Measurements from ENCODE around the gene DVL1. TPM values are rescaled to one million over a fixed set of nuclear protein-coding genes. Genes with fewer than 3 reads are reported as not detected.
A peak's percentile ranks its signal among the peaks of the same experiment; 100 is the strongest.

Gene DVL1
- total RNA-seq, 2 donors from 2014 or later = 66.2 to 101 TPM

DNA sequence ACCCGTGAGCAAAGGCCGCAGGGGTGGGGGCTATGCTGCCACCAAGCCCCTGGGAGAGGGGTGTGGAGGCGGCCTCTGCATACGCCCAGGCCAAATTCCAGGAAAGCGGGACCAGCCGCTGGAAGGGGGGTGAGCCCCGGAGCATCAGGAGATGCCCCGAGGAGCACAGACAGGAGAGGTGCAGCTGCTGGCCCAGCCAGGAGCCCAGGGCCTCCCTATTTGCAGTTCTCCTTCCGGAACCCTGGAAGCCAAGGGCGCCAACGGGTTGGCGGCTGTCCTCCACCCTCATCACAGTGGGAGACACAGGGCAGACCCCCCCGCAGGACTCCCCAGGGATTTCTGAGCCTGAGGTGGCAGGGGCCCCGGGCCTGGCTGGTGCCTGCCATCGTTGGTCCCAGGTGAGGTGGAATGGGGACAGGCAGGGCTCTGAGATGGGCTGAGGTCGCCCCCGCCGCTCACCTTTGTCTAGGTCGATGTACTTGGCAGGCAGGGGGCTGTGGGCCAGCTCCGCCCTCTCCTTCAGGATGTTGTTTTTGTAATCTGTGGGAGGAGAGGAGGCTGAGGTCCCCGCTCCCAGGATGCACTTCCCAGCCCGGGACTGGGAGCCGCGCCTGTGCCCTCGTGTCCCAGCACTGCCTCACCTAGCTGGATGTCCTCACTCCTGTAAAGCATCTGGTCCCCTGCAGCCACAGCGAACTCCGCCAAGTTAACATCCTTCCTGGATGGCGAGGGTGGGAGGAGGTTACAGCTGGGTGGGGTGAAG lies 4.4 kb upstream of the DVL1 start:
- Histone ChIP-seq H3K27me3 (replicated peaks; ENCODE audit: insufficient read depth) (no peaks in the 10 kb centered on the region), H3K36me3 (peaks cover 12% of the 10 kb centered on the region), H3K4me1 (ENCODE audit: control insufficient read depth in 1 of 2, low read depth in 2 of 2) (peaks cover 14 to 52% of the 10 kb centered on the region in 2 donors), H3K9me3 (no peaks in the 10 kb centered on the region), H3K4me3 (no peak overlapping the region), H3K27ac (peak overlapping the region in 1 of 2 donors; percentile 17)
- no peak for ATAC-seq (ENCODE audit: insufficient number of reproducible peaks, low FRiP score, low read depth)
- TF ChIP-seq, protein P1, sequence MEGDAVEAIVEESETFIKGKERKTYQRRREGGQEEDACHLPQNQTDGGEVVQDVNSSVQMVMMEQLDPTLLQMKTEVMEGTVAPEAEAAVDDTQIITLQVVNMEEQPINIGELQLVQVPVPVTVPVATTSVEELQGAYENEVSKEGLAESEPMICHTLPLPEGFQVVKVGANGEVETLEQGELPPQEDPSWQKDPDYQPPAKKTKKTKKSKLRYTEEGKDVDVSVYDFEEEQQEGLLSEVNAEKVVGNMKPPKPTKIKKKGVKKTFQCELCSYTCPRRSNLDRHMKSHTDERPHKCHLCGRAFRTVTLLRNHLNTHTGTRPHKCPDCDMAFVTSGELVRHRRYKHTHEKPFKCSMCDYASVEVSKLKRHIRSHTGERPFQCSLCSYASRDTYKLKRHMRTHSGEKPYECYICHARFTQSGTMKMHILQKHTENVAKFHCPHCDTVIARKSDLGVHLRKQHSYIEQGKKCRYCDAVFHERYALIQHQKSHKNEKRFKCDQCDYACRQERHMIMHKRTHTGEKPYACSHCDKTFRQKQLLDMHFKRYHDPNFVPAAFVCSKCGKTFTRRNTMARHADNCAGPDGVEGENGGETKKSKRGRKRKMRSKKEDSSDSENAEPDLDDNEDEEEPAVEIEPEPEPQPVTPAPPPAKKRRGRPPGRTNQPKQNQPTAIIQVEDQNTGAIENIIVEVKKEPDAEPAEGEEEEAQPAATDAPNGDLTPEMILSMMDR (IDR thresholded peaks at IDR 0.05) = no peak
- no peak for DNase-seq (ENCODE audit: low spot score)

DNA sequence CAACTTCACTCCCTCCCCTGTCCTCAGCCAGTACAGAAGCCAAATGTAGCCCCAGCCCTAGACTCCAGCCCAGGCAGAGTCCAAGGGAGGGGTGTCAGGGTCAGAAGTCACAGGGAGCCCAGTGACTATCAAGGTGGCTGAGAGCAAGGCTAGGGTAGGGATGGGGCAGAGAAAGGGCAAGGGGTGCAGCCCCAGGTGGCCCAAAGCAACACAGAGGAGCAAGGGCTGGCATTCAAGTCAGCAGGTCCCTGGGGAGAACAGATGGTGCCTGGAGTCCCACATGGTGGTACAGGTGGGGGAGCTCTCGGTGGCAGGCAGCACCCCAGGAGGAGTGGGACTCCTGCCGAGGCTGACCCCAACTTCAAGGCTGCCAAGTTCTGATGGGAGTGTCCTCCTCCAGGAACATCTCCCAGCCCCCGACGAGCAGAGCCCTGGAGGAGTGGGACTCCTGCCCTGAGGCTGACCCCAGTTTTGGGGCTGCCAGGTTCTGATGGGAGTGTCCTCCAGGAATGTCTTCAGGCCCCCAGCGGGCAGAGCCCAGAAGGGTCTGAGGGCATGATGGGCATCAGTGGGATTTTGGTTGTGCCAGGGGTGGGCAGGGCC lies 3.7 kb upstream of the DVL1 start:
- H3K27me3 ChIP-seq (replicated peaks; ENCODE audit: insufficient read depth) = no peaks in the 10 kb centered on the region
- H3K27ac ChIP-seq = peak overlapping the region; percentile 66
- H3K4me1 ChIP-seq (ENCODE audit: control insufficient read depth in 1 of 2, low read depth in 2 of 2) = peaks cover 15 to 55% of the 10 kb centered on the region in 2 donors

DNA sequence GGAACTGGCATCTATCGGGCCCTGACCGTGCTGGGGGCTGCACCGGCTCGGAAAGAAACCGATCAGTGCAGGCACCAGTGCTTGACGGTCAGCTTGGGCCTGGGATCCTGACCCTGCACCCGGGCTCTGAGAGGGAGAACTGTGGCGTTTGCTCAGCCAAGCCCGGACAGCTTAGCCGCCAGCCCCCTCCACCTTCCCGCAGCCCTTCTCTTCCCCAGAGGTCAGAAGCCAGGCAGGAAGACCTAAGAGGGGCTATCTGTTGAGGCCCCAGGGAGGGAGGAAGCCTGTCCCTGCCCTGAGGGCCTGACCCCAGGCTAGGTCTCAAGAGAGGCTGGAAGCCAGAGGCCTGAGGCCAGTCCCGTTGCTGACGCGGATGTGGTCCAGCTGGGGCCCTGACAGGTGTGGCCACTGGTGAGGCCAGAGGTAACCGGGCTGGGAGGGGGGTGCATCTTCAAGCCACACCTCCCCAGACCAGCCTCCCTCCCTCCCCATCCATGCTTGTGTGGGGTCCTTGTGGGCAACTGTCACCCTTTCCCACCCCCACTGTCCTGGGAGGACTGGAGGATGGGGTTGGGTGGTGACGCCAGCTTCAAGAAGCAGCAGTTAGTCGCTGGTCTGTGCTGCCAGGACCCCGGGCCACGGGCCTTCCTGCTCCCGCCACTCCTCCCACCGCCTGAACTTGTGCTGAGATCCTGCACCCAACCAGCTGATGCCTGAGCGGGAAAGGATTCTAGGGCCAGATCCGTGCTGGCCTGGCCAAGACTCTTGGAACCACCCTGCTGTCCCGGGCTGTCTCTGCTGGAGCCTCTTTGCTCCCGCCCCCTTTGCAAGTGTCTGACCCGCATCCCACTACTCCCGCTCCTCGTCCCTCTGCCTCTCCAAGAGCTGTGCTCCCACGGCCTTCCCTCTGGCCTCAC lies 2.6 kb upstream of the DVL1 start:
- ATAC-seq (ENCODE audit: insufficient number of reproducible peaks, low FRiP score, low read depth) (no peak), DNase-seq (ENCODE audit: low spot score) (no peak)
- no peaks in the 10 kb centered on the region for H3K27me3 ChIP-seq (replicated peaks; ENCODE audit: insufficient read depth)
- H3K36me3 ChIP-seq = peaks cover 12% of the 10 kb centered on the region
- peaks cover 24 to 63% of the 10 kb centered on the region in 2 donors for H3K4me1 ChIP-seq (ENCODE audit: control insufficient read depth in 1 of 2, low read depth in 2 of 2)
- no peaks in the 10 kb centered on the region for H3K9me3 ChIP-seq
- no peak overlapping the region for H3K4me3 ChIP-seq
- TF ChIP-seq, protein P1 (IDR thresholded peaks at IDR 0.05) = no peak
- peak overlapping the region; percentile 66 for H3K27ac ChIP-seq

More for the DNA sequence above, 3.7 kb upstream of the DVL1 start:
- Histone ChIP-seq H3K4me3 (no peak overlapping the region), H3K9me3 (no peaks in the 10 kb centered on the region), H3K36me3 (peaks cover 12% of the 10 kb centered on the region)
- TF ChIP-seq, protein P1 (IDR thresholded peaks at IDR 0.05) = no peak
- DNase-seq (ENCODE audit: low spot score) = no peak
- ATAC-seq (ENCODE audit: insufficient number of reproducible peaks, low FRiP score, low read depth) = no peak

DNA sequence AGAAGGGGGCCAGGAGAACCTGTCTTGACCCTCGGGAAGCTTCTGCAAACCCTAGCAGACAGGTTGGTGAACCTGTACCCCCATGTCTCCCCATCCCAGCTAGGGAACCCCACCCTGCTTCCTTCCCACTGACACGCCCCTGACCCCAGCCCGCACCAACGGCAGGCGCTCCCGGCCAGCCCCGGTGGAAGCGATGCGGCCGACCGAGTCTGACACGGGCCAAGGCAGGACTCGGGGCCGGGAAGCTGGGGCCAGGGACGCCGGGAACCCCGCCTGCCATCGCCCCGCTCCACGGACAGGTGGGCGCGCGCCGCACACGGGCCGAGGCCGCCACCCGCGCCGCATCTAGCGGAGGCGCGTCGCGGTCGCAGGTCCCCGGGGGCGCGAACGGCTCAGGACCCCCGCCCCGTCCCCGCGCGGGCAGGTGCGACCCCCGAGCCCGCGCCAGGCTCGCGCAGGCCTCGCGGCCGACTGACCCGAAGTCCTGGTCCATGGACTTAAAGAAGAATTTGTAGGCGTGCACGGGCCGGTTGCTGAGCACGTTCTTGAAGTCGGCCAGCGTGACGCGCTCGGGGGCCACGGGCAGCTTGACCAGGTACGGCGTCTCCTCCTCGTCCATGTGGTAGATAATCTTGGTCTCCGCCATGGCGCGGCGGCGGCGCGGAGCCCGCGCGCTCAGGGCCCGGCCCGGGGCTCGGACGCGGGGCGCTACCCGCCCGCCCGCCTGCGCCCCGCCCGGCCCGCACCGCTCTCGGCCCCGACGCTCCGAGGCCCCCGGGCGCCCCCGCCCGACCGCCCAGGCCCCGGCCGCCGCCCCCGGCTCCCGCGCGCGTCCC lies 580 bp downstream of the DVL1 start:
- Histone ChIP-seq H3K9me3 (no peaks in the 10 kb centered on the region), H3K4me1 (ENCODE audit: control insufficient read depth in 1 of 2, low read depth in 2 of 2) (peaks cover 28 to 69% of the 10 kb centered on the region in 2 donors), H3K4me3 (peak overlapping the region; percentile 79), H3K27me3 (replicated peaks; ENCODE audit: insufficient read depth) (no peaks in the 10 kb centered on the region), H3K27ac (peak overlapping the region in 1 of 2 donors; percentile 20), H3K36me3 (peaks cover 3% of the 10 kb centered on the region)
- TF ChIP-seq, protein P1 (IDR thresholded peaks at IDR 0.05) = no peak
- ATAC-seq (ENCODE audit: insufficient number of reproducible peaks, low FRiP score, low read depth) (peak; percentile 16), DNase-seq (ENCODE audit: low spot score) (no peak)
